SK-N-SH treated with all-trans-retinoic acid at 6 μM for 48 hours (cell line): ENCODE data around the gene VPS54.
"Not testable (repeated sequence)": the region's sequence is repeated elsewhere in the genome, so short reads cannot be mapped to it uniquely, and the experiment has no call there.

Experiments
- ATAC-seq: fragments of 200-7000 bp; cut with Tn5 transposase; 3 replicates; pipeline ENCODE4 v1.9.1; 2020; ENCODE audit warnings: mild to moderate bottlenecking, moderate library complexity
- ARNTL ChIP-seq: fragments of 450-650 bp; formaldehyde crosslinking; IDR thresholded peaks from 2 replicates; pipeline ENCODE4 v1.5.0; 2020; ENCODE audit warnings: low read depth, mild to moderate bottlenecking, moderate library complexity, borderline replicate concordance
- BACH2 ChIP-seq: fragments of 250-450 bp; sonication (Bioruptor Pico); IDR thresholded peaks from 2 replicates; pipeline ENCODE4 v1.9.0; 2021; ENCODE audit warnings: mild to moderate bottlenecking, borderline replicate concordance
- CSDC2 ChIP-seq: fragments of 250-450 bp; sonication (Bioruptor Pico); IDR thresholded peaks from 2 replicates; pipeline ENCODE4 v1.5.0; 2020; ENCODE audit warnings: mild to moderate bottlenecking, moderate library complexity
- ESRRG ChIP-seq: fragments of 250-450 bp; sonication (Bioruptor Pico); IDR thresholded peaks from 2 replicates; pipeline ENCODE4 v1.6.1; 2021; ENCODE audit warnings: mild to moderate bottlenecking
- ISL1 ChIP-seq: fragments of 250-450 bp; sonication (Bioruptor Pico); IDR thresholded peaks from 2 replicates; pipeline ENCODE4 v2.1.2; 2022; ENCODE audit warnings: mild to moderate bottlenecking, moderate library complexity
- OSR1 ChIP-seq: fragments of 250-450 bp; sonication (Bioruptor Pico); IDR thresholded peaks from 2 replicates; pipeline ENCODE4 v1.8.0; 2022; ENCODE audit warnings: moderate library complexity, mild to moderate bottlenecking, inconsistent platforms
- PPARA ChIP-seq: fragments of 250-450 bp; sonication (Bioruptor Pico); IDR thresholded peaks from 2 replicates; pipeline ENCODE4 v1.5.0; 2020; ENCODE audit warnings: mild to moderate bottlenecking, borderline replicate concordance
- RARB ChIP-seq: fragments of 250-450 bp; sonication (Bioruptor Pico); IDR thresholded peaks from 2 replicates; pipeline ENCODE4 v1.8.0; 2021; ENCODE audit warnings: mild to moderate bottlenecking, moderate library complexity
- TCF4 ChIP-seq: fragments of 250-450 bp; sonication (Bioruptor Pico); IDR thresholded peaks from 2 replicates; pipeline ENCODE4 v1.8.0; 2021; ENCODE audit warnings: mild to moderate bottlenecking, moderate library complexity, borderline replicate concordance
- ZC3H10 ChIP-seq: fragments of 250-450 bp; sonication (Bioruptor Pico); IDR thresholded peaks from 2 replicates; pipeline ENCODE4 v1.5.1; 2021; ENCODE audit warnings: mild to moderate bottlenecking, moderate library complexity
- ZFP3 ChIP-seq: fragments of 250-450 bp; sonication (Bioruptor Pico); IDR thresholded peaks from 2 replicates; pipeline ENCODE4 v1.5.0; 2020; ENCODE audit warnings: mild to moderate bottlenecking, moderate library complexity
- ZFP30 ChIP-seq: fragments of 450-650 bp; formaldehyde crosslinking; IDR thresholded peaks from 2 replicates; pipeline ENCODE4 v1.5.0; 2022; ENCODE audit warnings: mild to moderate bottlenecking, moderate library complexity
- ZNF565 ChIP-seq: fragments of 450-650 bp; formaldehyde crosslinking; conservative IDR thresholded peaks from 2 replicates; pipeline ENCODE4 v1.5.0; 2020; ENCODE audit warnings: low read depth, mild to moderate bottlenecking, moderate library complexity
- ZNF70 ChIP-seq: fragments of 450-650 bp; formaldehyde crosslinking; IDR thresholded peaks from 2 replicates; pipeline ENCODE4 v1.5.0; 2020; ENCODE audit warnings: mild to moderate bottlenecking, moderate library complexity
- ZNF8 ChIP-seq: fragments of 450-650 bp; formaldehyde crosslinking; IDR thresholded peaks from 2 replicates; pipeline ENCODE4 v1.5.0; 2020; ENCODE audit warnings: mild to moderate bottlenecking, moderate library complexity
- TF ChIP-seq, protein P1 (sequence below): fragments of 250-450 bp; sonication (Bioruptor Pico); IDR thresholded peaks from 2 replicates; pipeline ENCODE4 v1.8.0; 2021; ENCODE audit warnings: low read depth, mild to moderate bottlenecking, moderate library complexity, borderline replicate concordance
- TF ChIP-seq, protein P2 (sequence below): fragments of 250-450 bp; sonication (Bioruptor Pico); IDR thresholded peaks from 2 replicates; pipeline ENCODE4 v1.5.1; 2021; ENCODE audit warnings: mild to moderate bottlenecking, moderate library complexity
- TF ChIP-seq, protein P3 (sequence below): fragments of 250-450 bp; sonication (Bioruptor Pico); IDR thresholded peaks from 2 replicates; pipeline ENCODE4 v1.5.0; 2020; ENCODE audit warnings: mild to moderate bottlenecking, moderate library complexity
- TF ChIP-seq, protein P4 (sequence below): fragments of 250-450 bp; sonication (Bioruptor Pico); IDR thresholded peaks from 2 replicates; pipeline ENCODE4 v1.5.1; 2020; ENCODE audit warnings: low read depth, mild to moderate bottlenecking, moderate library complexity
- TF ChIP-seq, protein P5 (sequence below): fragments of 250-450 bp; sonication (Bioruptor Pico); IDR thresholded peaks from 2 replicates; pipeline ENCODE4 v1.8.0; 2020; ENCODE audit warnings: mild to moderate bottlenecking, moderate library complexity, borderline replicate concordance

The VPS54 gene

DNA sequence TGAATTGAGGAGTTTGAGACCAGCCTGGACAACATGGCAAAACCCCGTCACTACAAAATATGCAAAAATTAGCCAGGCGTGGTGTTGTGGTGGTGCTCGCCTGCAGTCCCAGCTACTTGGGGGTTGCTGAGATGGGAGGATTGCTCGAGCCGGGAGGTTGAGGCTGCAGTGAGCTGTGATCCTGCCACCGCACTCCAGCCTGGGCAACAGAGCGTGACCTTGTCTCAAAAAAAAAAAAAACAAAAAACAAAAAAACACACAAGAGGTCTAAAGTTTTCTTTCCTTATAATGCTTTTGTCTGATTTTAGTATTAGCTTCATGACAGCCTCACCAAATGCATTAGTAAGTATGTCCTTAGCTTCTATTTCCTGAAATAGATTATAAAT is 43.1 kb downstream of the VPS54 start:
- no peak for TF ChIP-seq TCF4 (CRISPR knock-in tag)
- TF ChIP-seq, protein P1, sequence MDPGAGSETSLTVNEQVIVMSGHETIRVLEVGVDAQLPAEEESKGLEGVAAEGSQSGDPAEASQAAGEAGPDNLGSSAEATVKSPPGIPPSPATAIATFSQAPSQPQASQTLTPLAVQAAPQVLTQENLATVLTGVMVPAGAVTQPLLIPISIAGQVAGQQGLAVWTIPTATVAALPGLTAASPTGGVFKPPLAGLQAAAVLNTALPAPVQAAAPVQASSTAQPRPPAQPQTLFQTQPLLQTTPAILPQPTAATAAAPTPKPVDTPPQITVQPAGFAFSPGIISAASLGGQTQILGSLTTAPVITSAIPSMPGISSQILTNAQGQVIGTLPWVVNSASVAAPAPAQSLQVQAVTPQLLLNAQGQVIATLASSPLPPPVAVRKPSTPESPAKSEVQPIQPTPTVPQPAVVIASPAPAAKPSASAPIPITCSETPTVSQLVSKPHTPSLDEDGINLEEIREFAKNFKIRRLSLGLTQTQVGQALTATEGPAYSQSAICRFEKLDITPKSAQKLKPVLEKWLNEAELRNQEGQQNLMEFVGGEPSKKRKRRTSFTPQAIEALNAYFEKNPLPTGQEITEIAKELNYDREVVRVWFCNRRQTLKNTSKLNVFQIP = no peak
- no peak for TF ChIP-seq CSDC2 (CRISPR knock-in tag)
- TF ChIP-seq ISL1 (CRISPR knock-in tag) = no peak
- no peak for TF ChIP-seq OSR1 (CRISPR knock-in tag)
- TF ChIP-seq ZNF565 (CRISPR knock-in tag) = no peak
- no peak for TF ChIP-seq ZFP3 (CRISPR knock-in tag)
- no peak for TF ChIP-seq ZFP30 (CRISPR knock-in tag)
- no peak for TF ChIP-seq ESRRG (CRISPR knock-in tag)
- TF ChIP-seq, protein P2, sequence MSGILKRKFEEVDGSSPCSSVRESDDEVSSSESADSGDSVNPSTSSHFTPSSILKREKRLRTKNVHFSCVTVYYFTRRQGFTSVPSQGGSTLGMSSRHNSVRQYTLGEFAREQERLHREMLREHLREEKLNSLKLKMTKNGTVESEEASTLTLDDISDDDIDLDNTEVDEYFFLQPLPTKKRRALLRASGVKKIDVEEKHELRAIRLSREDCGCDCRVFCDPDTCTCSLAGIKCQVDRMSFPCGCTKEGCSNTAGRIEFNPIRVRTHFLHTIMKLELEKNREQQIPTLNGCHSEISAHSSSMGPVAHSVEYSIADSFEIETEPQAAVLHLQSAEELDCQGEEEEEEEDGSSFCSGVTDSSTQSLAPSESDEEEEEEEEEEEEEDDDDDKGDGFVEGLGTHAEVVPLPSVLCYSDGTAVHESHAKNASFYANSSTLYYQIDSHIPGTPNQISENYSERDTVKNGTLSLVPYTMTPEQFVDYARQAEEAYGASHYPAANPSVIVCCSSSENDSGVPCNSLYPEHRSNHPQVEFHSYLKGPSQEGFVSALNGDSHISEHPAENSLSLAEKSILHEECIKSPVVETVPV (CRISPR knock-in tag) = no peak
- TF ChIP-seq RARB (CRISPR knock-in tag) = no peak
- TF ChIP-seq PPARA (CRISPR knock-in tag) = no peak
- no peak for TF ChIP-seq ZC3H10 (CRISPR knock-in tag)
- no peak for TF ChIP-seq ARNTL (CRISPR knock-in tag)
- TF ChIP-seq, protein P3, sequence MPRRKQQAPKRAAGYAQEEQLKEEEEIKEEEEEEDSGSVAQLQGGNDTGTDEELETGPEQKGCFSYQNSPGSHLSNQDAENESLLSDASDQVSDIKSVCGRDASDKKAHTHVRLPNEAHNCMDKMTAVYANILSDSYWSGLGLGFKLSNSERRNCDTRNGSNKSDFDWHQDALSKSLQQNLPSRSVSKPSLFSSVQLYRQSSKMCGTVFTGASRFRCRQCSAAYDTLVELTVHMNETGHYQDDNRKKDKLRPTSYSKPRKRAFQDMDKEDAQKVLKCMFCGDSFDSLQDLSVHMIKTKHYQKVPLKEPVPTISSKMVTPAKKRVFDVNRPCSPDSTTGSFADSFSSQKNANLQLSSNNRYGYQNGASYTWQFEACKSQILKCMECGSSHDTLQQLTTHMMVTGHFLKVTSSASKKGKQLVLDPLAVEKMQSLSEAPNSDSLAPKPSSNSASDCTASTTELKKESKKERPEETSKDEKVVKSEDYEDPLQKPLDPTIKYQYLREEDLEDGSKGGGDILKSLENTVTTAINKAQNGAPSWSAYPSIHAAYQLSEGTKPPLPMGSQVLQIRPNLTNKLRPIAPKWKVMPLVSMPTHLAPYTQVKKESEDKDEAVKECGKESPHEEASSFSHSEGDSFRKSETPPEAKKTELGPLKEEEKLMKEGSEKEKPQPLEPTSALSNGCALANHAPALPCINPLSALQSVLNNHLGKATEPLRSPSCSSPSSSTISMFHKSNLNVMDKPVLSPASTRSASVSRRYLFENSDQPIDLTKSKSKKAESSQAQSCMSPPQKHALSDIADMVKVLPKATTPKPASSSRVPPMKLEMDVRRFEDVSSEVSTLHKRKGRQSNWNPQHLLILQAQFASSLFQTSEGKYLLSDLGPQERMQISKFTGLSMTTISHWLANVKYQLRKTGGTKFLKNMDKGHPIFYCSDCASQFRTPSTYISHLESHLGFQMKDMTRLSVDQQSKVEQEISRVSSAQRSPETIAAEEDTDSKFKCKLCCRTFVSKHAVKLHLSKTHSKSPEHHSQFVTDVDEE (CRISPR knock-in tag) = no peak
- ATAC-seq = no peak

DNA sequence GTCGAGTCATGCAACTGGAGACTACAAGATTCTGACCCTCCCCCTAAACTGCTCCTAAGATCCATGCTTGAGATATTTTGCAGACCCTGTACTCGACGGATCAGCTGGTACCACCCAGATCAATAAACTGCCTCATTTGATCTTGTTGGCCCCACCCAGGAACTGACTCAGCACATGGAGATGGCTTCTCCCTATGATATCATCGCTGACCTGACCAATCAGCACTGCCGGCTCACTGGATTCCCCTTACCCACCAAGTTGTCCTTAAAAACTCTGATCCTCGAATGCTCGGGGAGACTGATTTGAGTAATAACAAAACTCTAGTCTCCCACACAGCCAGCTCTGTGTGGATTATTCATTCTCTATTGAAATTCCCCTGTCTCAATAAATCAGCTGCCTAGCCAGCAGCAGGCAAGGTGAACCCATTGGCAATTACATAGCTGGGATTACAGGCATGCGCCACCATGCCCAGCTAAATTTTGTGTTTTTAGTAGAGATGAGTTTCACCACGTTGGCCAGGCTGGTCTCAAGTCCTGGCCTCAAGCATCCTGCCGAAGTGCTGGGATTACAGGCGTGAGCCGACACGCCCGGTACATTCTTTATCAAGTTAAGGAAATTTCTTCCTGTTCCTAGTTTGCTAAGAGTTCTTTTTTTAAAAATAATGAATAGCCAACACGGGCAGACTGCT is 43.6 kb downstream of the VPS54 start:
- TF ChIP-seq BACH2 (CRISPR knock-in tag) = no peak
- no peak for TF ChIP-seq ESRRG (CRISPR knock-in tag)
- no peak for ATAC-seq

DNA sequence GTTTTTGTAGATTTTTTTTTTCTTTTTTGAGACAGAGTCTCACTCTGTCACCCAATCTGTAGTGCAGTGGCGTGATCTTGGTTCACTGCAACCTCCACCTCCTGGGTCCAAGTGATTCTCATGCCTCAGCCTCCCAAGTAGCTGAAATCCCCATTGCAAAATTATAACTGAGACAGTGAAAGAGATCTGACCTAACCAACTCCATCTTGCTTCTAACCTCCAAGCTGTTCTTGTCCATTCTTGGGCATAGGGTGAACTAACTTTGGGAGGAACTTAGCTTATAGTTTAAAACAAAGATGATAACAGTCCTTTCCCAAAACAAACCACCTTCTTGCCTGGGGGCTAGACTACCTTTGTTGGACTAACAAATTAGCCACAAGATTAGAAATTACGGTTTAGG is 44.2 kb downstream of the VPS54 start:
- ATAC-seq = not testable (repeated sequence)

DNA sequence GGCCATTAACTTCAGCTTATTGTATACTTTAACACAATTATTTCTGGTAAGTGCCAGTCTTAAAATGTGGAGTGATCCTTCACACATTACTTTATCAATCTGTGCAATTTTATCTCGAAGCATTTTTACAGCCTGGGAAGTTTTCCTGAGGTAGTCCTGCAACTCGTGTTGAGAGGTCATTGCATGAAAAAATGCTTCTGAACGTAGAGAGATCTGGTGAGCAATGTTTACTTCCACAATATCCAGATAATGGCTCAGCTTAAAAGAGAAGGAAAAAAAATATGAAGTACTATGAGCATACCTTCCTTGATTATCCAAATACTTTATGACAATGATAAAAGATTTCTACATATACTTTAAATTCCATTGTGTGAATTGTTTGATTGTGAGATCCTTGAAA is 57.0 kb downstream of the VPS54 start:
- ATAC-seq = no peak
- TF ChIP-seq ZC3H10 (CRISPR knock-in tag) (no peak), ZFP3 (CRISPR knock-in tag) (no peak)
- TF ChIP-seq, protein P4, sequence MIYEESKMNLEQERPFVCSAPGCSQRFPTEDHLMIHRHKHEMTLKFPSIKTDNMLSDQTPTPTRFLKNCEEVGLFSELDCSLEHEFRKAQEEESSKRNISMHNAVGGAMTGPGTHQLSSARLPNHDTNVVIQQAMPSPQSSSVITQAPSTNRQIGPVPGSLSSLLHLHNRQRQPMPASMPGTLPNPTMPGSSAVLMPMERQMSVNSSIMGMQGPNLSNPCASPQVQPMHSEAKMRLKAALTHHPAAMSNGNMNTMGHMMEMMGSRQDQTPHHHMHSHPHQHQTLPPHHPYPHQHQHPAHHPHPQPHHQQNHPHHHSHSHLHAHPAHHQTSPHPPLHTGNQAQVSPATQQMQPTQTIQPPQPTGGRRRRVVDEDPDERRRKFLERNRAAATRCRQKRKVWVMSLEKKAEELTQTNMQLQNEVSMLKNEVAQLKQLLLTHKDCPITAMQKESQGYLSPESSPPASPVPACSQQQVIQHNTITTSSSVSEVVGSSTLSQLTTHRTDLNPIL (CRISPR knock-in tag) = no peak

DNA sequence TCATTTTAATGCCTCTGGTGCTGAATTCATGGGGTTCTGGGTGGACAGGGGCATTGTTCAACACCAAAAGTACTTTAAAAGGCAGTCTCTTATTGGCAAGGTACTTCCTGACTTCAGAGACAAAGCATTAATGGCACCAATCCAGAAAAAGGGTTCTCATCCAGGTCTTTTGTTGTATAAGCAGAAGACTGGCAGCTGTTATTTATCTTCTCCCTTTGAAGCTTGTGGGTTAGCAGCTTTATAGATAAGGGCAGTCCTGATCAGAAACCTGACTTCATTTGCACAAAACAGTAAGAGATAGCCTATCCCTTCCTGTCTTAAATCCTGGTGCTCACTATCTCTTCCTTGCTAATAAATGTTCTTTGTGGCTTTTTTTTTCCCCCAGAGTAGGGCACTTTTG is 68.8 kb downstream of the VPS54 start:
- ATAC-seq = no peak
- TF ChIP-seq ISL1 (CRISPR knock-in tag) (no peak), BACH2 (CRISPR knock-in tag) (no peak), TCF4 (CRISPR knock-in tag) (no peak), OSR1 (CRISPR knock-in tag) (no peak), ZC3H10 (CRISPR knock-in tag) (no peak), ZNF8 (no peak), ZNF70 (no peak), ARNTL (CRISPR knock-in tag) (no peak), ZFP30 (CRISPR knock-in tag) (no peak)
- TF ChIP-seq, protein P5, sequence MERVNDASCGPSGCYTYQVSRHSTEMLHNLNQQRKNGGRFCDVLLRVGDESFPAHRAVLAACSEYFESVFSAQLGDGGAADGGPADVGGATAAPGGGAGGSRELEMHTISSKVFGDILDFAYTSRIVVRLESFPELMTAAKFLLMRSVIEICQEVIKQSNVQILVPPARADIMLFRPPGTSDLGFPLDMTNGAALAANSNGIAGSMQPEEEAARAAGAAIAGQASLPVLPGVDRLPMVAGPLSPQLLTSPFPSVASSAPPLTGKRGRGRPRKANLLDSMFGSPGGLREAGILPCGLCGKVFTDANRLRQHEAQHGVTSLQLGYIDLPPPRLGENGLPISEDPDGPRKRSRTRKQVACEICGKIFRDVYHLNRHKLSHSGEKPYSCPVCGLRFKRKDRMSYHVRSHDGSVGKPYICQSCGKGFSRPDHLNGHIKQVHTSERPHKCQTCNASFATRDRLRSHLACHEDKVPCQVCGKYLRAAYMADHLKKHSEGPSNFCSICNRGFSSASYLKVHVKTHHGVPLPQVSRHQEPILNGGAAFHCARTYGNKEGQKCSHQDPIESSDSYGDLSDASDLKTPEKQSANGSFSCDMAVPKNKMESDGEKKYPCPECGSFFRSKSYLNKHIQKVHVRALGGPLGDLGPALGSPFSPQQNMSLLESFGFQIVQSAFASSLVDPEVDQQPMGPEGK = no peak
- TF ChIP-seq, protein P1 = no peak
- TF ChIP-seq, protein P2 (CRISPR knock-in tag) = no peak
- TF ChIP-seq, all 23 proteins: peak for 0
